Astrocyte of the cerebellum (primary cell): Measurements from ENCODE around the gene IGSF9B.

ENCODE experiments used
- DNase-seq: peaks from one replicate; pipeline ENCODE4 v3.0.0-alpha.2; 2011; ENCODE audit warnings: low read depth
- H3K4me3 ChIP-seq: 2 replicates; pipeline ENCODE4 v1.5.1; 2011; ENCODE audit warnings: mild to moderate bottlenecking, low read depth, low read length, moderate library complexity
- in situ Hi-C: cut with HindIII; loops from 2 replicates; pipeline ENCODE4 v1.10.0; 2017; ENCODE audit warnings: low sequenced_read_pairs
- TF ChIP-seq, protein P1 (sequence below): IDR thresholded peaks from 2 replicates; pipeline ENCODE4 v1.5.1; 2012; ENCODE audit warnings: low read length, low read depth, moderate library complexity, mild to moderate bottlenecking; ENCODE audit errors: missing control alignments

The IGSF9B gene

GRCh38 chr11:133908827-133909226, 47.9 kb downstream of the IGSF9B start:
- no peak overlapping the region for H3K4me3 ChIP-seq
- no peak for DNase-seq
- in situ Hi-C loops: no loop called here
- TF ChIP-seq, protein P1, sequence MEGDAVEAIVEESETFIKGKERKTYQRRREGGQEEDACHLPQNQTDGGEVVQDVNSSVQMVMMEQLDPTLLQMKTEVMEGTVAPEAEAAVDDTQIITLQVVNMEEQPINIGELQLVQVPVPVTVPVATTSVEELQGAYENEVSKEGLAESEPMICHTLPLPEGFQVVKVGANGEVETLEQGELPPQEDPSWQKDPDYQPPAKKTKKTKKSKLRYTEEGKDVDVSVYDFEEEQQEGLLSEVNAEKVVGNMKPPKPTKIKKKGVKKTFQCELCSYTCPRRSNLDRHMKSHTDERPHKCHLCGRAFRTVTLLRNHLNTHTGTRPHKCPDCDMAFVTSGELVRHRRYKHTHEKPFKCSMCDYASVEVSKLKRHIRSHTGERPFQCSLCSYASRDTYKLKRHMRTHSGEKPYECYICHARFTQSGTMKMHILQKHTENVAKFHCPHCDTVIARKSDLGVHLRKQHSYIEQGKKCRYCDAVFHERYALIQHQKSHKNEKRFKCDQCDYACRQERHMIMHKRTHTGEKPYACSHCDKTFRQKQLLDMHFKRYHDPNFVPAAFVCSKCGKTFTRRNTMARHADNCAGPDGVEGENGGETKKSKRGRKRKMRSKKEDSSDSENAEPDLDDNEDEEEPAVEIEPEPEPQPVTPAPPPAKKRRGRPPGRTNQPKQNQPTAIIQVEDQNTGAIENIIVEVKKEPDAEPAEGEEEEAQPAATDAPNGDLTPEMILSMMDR: no peak

DNA sequence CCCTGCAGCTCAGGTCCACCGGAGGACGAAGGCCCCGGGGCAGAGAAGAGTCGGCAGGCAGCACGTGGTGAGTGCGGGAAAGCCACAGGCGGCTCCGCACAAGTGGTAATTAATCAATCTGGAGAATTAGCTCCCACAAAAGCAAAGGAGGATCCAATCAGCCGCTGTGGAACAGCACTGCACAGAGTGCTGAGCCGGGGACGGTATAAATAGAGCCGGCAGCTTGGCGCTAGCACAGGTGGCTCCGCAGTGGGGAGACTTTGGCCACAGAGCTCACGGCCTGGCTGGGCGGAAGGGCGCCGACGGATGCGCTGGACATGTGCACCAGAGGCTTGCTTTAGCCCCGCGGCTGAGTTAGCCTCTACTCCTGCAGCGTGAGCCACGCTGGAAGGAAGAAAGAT, 48.9 kb downstream of the IGSF9B start:
- in situ Hi-C loops: no loop called here
- TF ChIP-seq, protein P1: no peak
- H3K4me3 ChIP-seq: no peak overlapping the region
- no peak for DNase-seq

- TF ChIP-seq, protein P1: no peak
- in situ Hi-C loops: no loop called here
- H3K4me3 ChIP-seq: no peak overlapping the region
- DNase-seq: no peak
These were observed 49.6 kb downstream of the IGSF9B start for GRCh38 chr11:133907216-133907615.

- no peak for DNase-seq
- in situ Hi-C loops: no loop called here
- TF ChIP-seq, protein P1: no peak
- H3K4me3 ChIP-seq: no peak overlapping the region
These were observed 50.0 kb downstream of the IGSF9B start for GRCh38 chr11:133906746-133907145.

GRCh38 chr11:133906241-133906640, 50.5 kb downstream of the IGSF9B start:
- DNase-seq: no peak
- in situ Hi-C loops: no loop called here
- no peak overlapping the region for H3K4me3 ChIP-seq
- TF ChIP-seq, protein P1: no peak

GRCh38 chr11:133905677-133906156, 51.1 kb downstream of the IGSF9B start:
- TF ChIP-seq, protein P1: no peak
- H3K4me3 ChIP-seq: no peak overlapping the region
- no peak for DNase-seq
- in situ Hi-C loops: no loop called here
